PC-9 (cell line): ENCODE results near the gene CHPT1.

Source experiments
- EZH2 ChIP-seq: fragments of 200-600 bp; sonication (generic); IDR thresholded peaks from 2 replicates; pipeline ENCODE4 v1.8.0; 2017; ENCODE audit warnings: antibody characterized with exemption, low read depth
- TF ChIP-seq, protein P1 (sequence below): fragments of 200-600 bp; sonication (generic); conservative IDR thresholded peaks from 2 replicates; pipeline ENCODE4 v1.6.1; 2017; ENCODE audit warnings: mixed run types, antibody characterized with exemption, mild to moderate bottlenecking, moderate library complexity

DNA sequence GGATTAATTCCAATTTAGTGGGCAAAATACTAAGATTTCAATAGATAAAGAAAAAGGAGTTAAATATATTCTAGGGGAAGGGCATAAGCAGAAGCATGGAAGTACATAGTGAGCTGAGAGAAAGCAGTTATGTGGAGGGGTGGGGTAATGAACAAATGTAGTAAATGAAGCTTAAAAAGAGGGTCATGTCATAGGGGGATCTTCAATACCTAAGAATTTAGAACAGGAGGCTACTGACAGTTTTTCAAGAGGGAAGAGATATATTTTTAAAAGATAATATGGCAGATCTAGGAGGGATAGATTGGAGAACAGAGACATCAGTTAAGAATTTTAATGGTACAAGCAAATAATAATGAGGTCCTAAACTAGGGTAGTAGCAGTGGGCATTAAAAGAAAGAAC is 32.4 kb downstream of the CHPT1 start:
- TF ChIP-seq, protein P1, sequence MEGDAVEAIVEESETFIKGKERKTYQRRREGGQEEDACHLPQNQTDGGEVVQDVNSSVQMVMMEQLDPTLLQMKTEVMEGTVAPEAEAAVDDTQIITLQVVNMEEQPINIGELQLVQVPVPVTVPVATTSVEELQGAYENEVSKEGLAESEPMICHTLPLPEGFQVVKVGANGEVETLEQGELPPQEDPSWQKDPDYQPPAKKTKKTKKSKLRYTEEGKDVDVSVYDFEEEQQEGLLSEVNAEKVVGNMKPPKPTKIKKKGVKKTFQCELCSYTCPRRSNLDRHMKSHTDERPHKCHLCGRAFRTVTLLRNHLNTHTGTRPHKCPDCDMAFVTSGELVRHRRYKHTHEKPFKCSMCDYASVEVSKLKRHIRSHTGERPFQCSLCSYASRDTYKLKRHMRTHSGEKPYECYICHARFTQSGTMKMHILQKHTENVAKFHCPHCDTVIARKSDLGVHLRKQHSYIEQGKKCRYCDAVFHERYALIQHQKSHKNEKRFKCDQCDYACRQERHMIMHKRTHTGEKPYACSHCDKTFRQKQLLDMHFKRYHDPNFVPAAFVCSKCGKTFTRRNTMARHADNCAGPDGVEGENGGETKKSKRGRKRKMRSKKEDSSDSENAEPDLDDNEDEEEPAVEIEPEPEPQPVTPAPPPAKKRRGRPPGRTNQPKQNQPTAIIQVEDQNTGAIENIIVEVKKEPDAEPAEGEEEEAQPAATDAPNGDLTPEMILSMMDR = no peak
- no peak for TF ChIP-seq EZH2
